Naive thymus-derived CD4-positive, alpha-beta T cell (primary cell): ENCODE data around the gene FRMD4B. TPM values are rescaled to one million over a fixed set of nuclear protein-coding genes. Genes with fewer than 3 reads are reported as not detected.

ENCODE experiments used
- ATAC-seq: fragments of 150-1000 bp; cut with Tn5 transposase; 2 replicates; pipeline ENCODE4 v1.10.0; 2021; ENCODE audit warnings: mild to moderate bottlenecking, moderate library complexity
- CTCF ChIA-PET: fragments of 350-600 bp; sonication (Branson Sonifier 250); formaldehyde crosslinking; loops from one replicate; lab custom pipeline; 2021; ENCODE audit warnings: antibody characterized with exemption; lab: Charles Lee
- POLR2A ChIA-PET: fragments of 350-600 bp; sonication (Branson Sonifier 250); formaldehyde crosslinking; loops from one replicate; lab custom pipeline; 2021; ENCODE audit warnings: antibody characterized with exemption, inconsistent platforms; lab: Charles Lee
- DNase-seq, 9 donors: peaks; one replicate each; pipeline versions ENCODE4 v3.0.0 to v3.0.0-alpha.2; 2020 to 2022; ENCODE audit warnings: mixed read lengths in 1 of 9
- H3K27ac ChIP-seq: one replicate; pipeline ENCODE4 v1.7.0; 2013; ENCODE audit warnings: mild to moderate bottlenecking, low read depth, low read length, moderate library complexity
- H3K27me3 ChIP-seq, 2 donors: one replicate each; pipeline ENCODE4 v1.7.0; 2013; ENCODE audit warnings: low read length in 2 of 2, mild to moderate bottlenecking in 2 of 2, moderate library complexity in 2 of 2; ENCODE audit not compliant: control insufficient read depth in 2 of 2, insufficient read depth in 2 of 2
- H3K36me3 ChIP-seq, 3 experiments: 1 replicate in 2 of 3; 2 replicates in 1 of 3; pipeline ENCODE4 v1.7.0; 2013; ENCODE audit warnings: low read length in 3 of 3, mild to moderate bottlenecking in 3 of 3, moderate library complexity in 1 of 3; ENCODE audit not compliant: insufficient read depth in 3 of 3, control insufficient read depth in 2 of 3
- H3K4me1 ChIP-seq, 2 donors: one replicate each; pipeline ENCODE4 v1.7.0; 2013; ENCODE audit warnings: low read length in 2 of 2, mild to moderate bottlenecking in 2 of 2, moderate library complexity in 1 of 2; ENCODE audit not compliant: control insufficient read depth in 2 of 2, insufficient read depth in 2 of 2
- H3K4me3 ChIP-seq: 2 replicates; pipeline ENCODE4 v1.7.0; 2013; ENCODE audit warnings: mild to moderate bottlenecking, low read length
- H3K9me3 ChIP-seq, 3 experiments: 1 replicate in 2 of 3; 2 replicates in 1 of 3; pipeline ENCODE4 v1.7.0; 2013; ENCODE audit warnings: low read length in 3 of 3; ENCODE audit not compliant: control insufficient read depth in 2 of 3
- H3K27ac Mint-ChIP-seq, 9 donors: one replicate each; pipeline ENCODE4 v1.8.0; 2020 to 2022; ENCODE audit warnings: mixed read lengths in 9 of 9, mild to moderate bottlenecking in 8 of 9, moderate library complexity in 5 of 9, inconsistent platforms in 2 of 9
- H3K27me3 Mint-ChIP-seq, 5 donors: one replicate each; pipeline ENCODE4 v1.8.0; 2021 to 2022; ENCODE audit warnings: mixed read lengths in 5 of 5, mild to moderate bottlenecking in 1 of 5
- H3K36me3 Mint-ChIP-seq, 5 donors: one replicate each; pipeline ENCODE4 v1.8.0; 2020 to 2022; ENCODE audit warnings: mixed read lengths in 5 of 5, mild to moderate bottlenecking in 3 of 5, inconsistent platforms in 1 of 5
- H3K4me1 Mint-ChIP-seq, 7 donors: one replicate each; pipeline ENCODE4 v1.8.0; 2020 to 2022; ENCODE audit warnings: mixed read lengths in 7 of 7, mild to moderate bottlenecking in 3 of 7, inconsistent platforms in 1 of 7
- H3K4me3 Mint-ChIP-seq, 10 donors: one replicate each; pipeline ENCODE4 v1.8.0; 2020 to 2022; ENCODE audit warnings: mild to moderate bottlenecking in 10 of 10, mixed read lengths in 10 of 10, moderate library complexity in 6 of 10, inconsistent platforms in 2 of 10
- H3K9me3 Mint-ChIP-seq, 11 donors: one replicate each; pipeline ENCODE4 v1.8.0; 2020 to 2022; ENCODE audit warnings: mixed read lengths in 11 of 11, mild to moderate bottlenecking in 4 of 11, inconsistent platforms in 1 of 11, moderate library complexity in 1 of 11
- intact Hi-C, 2 donors: fragments of 100-400 bp; cut with micrococcal nuclease; formaldehyde crosslinking; loops; one replicate each; pipeline ENCODE4 v1.15.1; 2023
- polyA plus RNA-seq, 2 donors: library from polyadenylated mRNA; unstranded; fragments of 300-500 nt; fragmentation: Illumina TruSeq; gene quantifications; one replicate each; pipeline ENCODE4 v1.2.3, GENCODE V29; 2021
- total RNA-seq, 6 experiments: library from RNA in 5 of 6; stranded (reverse) in 5 of 6; gene quantifications; 1 replicate in 5 of 6; 2 replicates in 1 of 6; pipeline ENCODE4 v1.2.3 and lab custom pipeline; 2021 to 2026

Gene FRMD4B
- total and polyA plus RNA-seq, 7 experiments from 2014 or later, result 0.59 to 32.2 (median 5.6) TPM; not detected in 1

GRCh38 chr3:69219101-69219708 lies 166.7 kb downstream of the FRMD4B start:
- DNase-seq (no peak), ATAC-seq (no peak)
- Mint-ChIP-seq H3K27me3 (no peaks in the 10 kb centered on the region), H3K4me1 (peaks cover 0 to 14% (median 0%) of the 10 kb centered on the region in 7 donors), H3K9me3 (peaks cover 0 to 1% (median 0%) of the 10 kb centered on the region in 11 donors), H3K27ac (no peak overlapping the region), H3K4me3 (no peak overlapping the region), H3K36me3 (peaks cover 0 to 31% (median 0%) of the 10 kb centered on the region in 5 donors)
- Histone ChIP-seq H3K9me3 (no peaks in the 10 kb centered on the region), H3K27ac (no peak overlapping the region), H3K27me3 (no peaks in the 10 kb centered on the region), H3K4me1 (no peaks in the 10 kb centered on the region), H3K36me3 (no peaks in the 10 kb centered on the region), H3K4me3 (no peak overlapping the region)
- ChIA-PET POLR2A (no interaction called here), CTCF (no interaction called here)
- intact Hi-C loops, result no loop called here

GRCh38 chr3:69218079-69218478 lies 167.8 kb downstream of the FRMD4B start:
- Histone ChIP-seq H3K27ac (no peak overlapping the region), H3K36me3 (no peaks in the 10 kb centered on the region), H3K4me3 (no peak overlapping the region), H3K27me3 (no peaks in the 10 kb centered on the region), H3K9me3 (no peaks in the 10 kb centered on the region), H3K4me1 (no peaks in the 10 kb centered on the region)
- ATAC-seq, result no peak
- Mint-ChIP-seq H3K27me3 (no peaks in the 10 kb centered on the region), H3K4me1 (peaks cover 0 to 21% (median 0%) of the 10 kb centered on the region in 7 donors), H3K9me3 (peaks cover 0 to 1% (median 0%) of the 10 kb centered on the region in 11 donors), H3K36me3 (peaks cover 0 to 31% (median 0%) of the 10 kb centered on the region in 5 donors), H3K4me3 (no peak overlapping the region), H3K27ac (no peak overlapping the region)
- ChIA-PET CTCF (interaction anchor here (0.7 kb wide), 3 partner anchors 18 to 977 kb away, joined by 3 read pairs; no protein-coding TSS in a partner anchor), POLR2A (no interaction called here)
- no peak for DNase-seq
- intact Hi-C loops, result no loop called here

- Mint-ChIP-seq H3K4me3 (no peak overlapping the region), H3K36me3 (peaks cover 0 to 32% (median 0%) of the 10 kb centered on the region in 5 donors), H3K27me3 (no peaks in the 10 kb centered on the region), H3K27ac (no peak overlapping the region), H3K4me1 (peaks cover 0 to 29% (median 0%) of the 10 kb centered on the region in 7 donors), H3K9me3 (peaks cover 0 to 1% (median 0%) of the 10 kb centered on the region in 11 donors)
- Histone ChIP-seq H3K27me3 (no peaks in the 10 kb centered on the region), H3K36me3 (no peaks in the 10 kb centered on the region), H3K4me3 (no peak overlapping the region), H3K27ac (no peak overlapping the region), H3K9me3 (no peaks in the 10 kb centered on the region), H3K4me1 (peaks cover 0 to 6% of the 10 kb centered on the region in 2 donors)
- ATAC-seq (no peak), DNase-seq (no peak)
- intact Hi-C loops, result no loop called here
- CTCF ChIA-PET, result no interaction called here
- POLR2A ChIA-PET, result interaction anchor here (1.2 kb wide), 1 partner anchor 17 kb away, joined by 3 read pairs; no protein-coding TSS in a partner anchor
Observed at GRCh38 chr3:69216981-69217380, 168.9 kb downstream of the FRMD4B start.

- ChIA-PET CTCF (interaction anchor here (0.6 kb wide), 1 partner anchor 234 kb away, joined by 4 read pairs; no protein-coding TSS in a partner anchor), POLR2A (no interaction called here)
- peaks cover 0 to 45% (median 0%) of the 10 kb centered on the region in 7 donors for H3K4me1 Mint-ChIP-seq
- no peaks in the 10 kb centered on the region for H3K27me3 Mint-ChIP-seq
- Histone ChIP-seq H3K27ac (no peak overlapping the region), H3K27me3 (no peaks in the 10 kb centered on the region), H3K36me3 (no peaks in the 10 kb centered on the region), H3K4me3 (no peak overlapping the region), H3K4me1 (peaks cover 0 to 6% of the 10 kb centered on the region in 2 donors), H3K9me3 (no peaks in the 10 kb centered on the region)
- no peak overlapping the region for H3K4me3 Mint-ChIP-seq
- H3K27ac Mint-ChIP-seq, result peak overlapping the region in 2 of 9 donors; percentile 2 to 40
- ATAC-seq, result no peak
- DNase-seq, result no peak
- H3K9me3 Mint-ChIP-seq, result no peaks in the 10 kb centered on the region
- H3K36me3 Mint-ChIP-seq, result peaks cover 0 to 23% (median 0%) of the 10 kb centered on the region in 5 donors
- intact Hi-C loops, result loop anchor here in 1 of 2 donors (5.0 kb wide), 1 partner anchor 93 kb away; no protein-coding TSS in a partner anchor
Observed at GRCh38 chr3:69214241-69214640, 171.6 kb downstream of the FRMD4B start.

GRCh38 chr3:69212411-69213160 lies 173.3 kb downstream of the FRMD4B start:
- DNase-seq (no peak), ATAC-seq (peak; percentile 82)
- H3K4me3 Mint-ChIP-seq, result peak overlapping the region in 1 of 10 donors; percentile 67
- peaks cover 0 to 20% (median 0%) of the 10 kb centered on the region in 5 donors for H3K36me3 Mint-ChIP-seq
- no peaks in the 10 kb centered on the region for H3K27me3 ChIP-seq
- H3K4me1 ChIP-seq, result peaks cover 0 to 6% of the 10 kb centered on the region in 2 donors
- intact Hi-C loops, result loop anchor here in 1 of 2 donors (1.0 to 5.0 kb wide), 5 partner anchors 8 to 114 kb away; no protein-coding TSS in a partner anchor
- CTCF ChIA-PET, result interaction anchor here (0.6 kb wide), 1 partner anchor 21 kb away, joined by 3 read pairs; no protein-coding TSS in a partner anchor
- no peaks in the 10 kb centered on the region for H3K9me3 ChIP-seq
- H3K27ac Mint-ChIP-seq, result peak overlapping the region in 3 of 9 donors; percentile 25 to 85 (median 29)
- POLR2A ChIA-PET, result no interaction called here
- H3K27ac ChIP-seq, result no peak overlapping the region
- no peaks in the 10 kb centered on the region for H3K27me3 Mint-ChIP-seq
- peaks cover 0 to 50% (median 0%) of the 10 kb centered on the region in 7 donors for H3K4me1 Mint-ChIP-seq
- H3K36me3 ChIP-seq, result no peaks in the 10 kb centered on the region
- H3K4me3 ChIP-seq, result no peak overlapping the region
- H3K9me3 Mint-ChIP-seq, result no peaks in the 10 kb centered on the region

GRCh38 chr3:69210068-69210730 lies 175.7 kb downstream of the FRMD4B start:
- Histone ChIP-seq H3K4me1 (peaks cover 0 to 9% of the 10 kb centered on the region in 2 donors), H3K9me3 (no peaks in the 10 kb centered on the region), H3K36me3 (no peaks in the 10 kb centered on the region), H3K4me3 (no peak overlapping the region), H3K27ac (no peak overlapping the region), H3K27me3 (no peaks in the 10 kb centered on the region)
- Mint-ChIP-seq H3K27me3 (no peaks in the 10 kb centered on the region), H3K4me3 (no peak overlapping the region), H3K36me3 (peaks cover 0 to 18% (median 0%) of the 10 kb centered on the region in 5 donors), H3K9me3 (no peaks in the 10 kb centered on the region), H3K27ac (peak overlapping the region in 1 of 9 donors; percentile 33), H3K4me1 (peaks cover 0 to 70% (median 0%) of the 10 kb centered on the region in 7 donors)
- DNase-seq (no peak), ATAC-seq (no peak)
- intact Hi-C loops, result loop anchor here in 1 of 2 donors (5.0 kb wide), 1 partner anchor 97 kb away; no protein-coding TSS in a partner anchor
- ChIA-PET CTCF (no interaction called here), POLR2A (no interaction called here)
